Prostate gland (tissue), 2 donors: Measurements from ENCODE around the gene GMEB1. TPM values are rescaled to one million over a fixed set of nuclear protein-coding genes. Genes with fewer than 3 reads are reported as not detected.
A peak's percentile ranks its signal among the peaks of the same experiment; 100 is the strongest.

Experiments
- DNase-seq: peaks from one replicate; pipeline ENCODE4 v3.0.0-alpha.2; 2019; ENCODE audit warnings: low spot score
- H3K27ac ChIP-seq, 2 donors: fragments of 200-600 bp; sonication (generic); 2 replicates each; pipeline ENCODE4 v1.5.1; 2017 to 2019
- H3K27me3 ChIP-seq: fragments of 200-600 bp; sonication (generic); replicated peaks from 2 replicates; pipeline ENCODE4 v1.5.1; 2019; ENCODE audit not compliant: insufficient read depth
- H3K36me3 ChIP-seq, 2 donors: fragments of 200-600 bp; sonication (generic); 1 replicate in 1 of 2; 2 replicates in 1 of 2; pipeline versions ENCODE4 v1.5.1 to v1.8.1; 2017 to 2019
- H3K4me1 ChIP-seq: fragments of 200-600 bp; sonication (generic); replicated peaks from 2 replicates; pipeline ENCODE4 v1.5.1; 2019
- H3K4me3 ChIP-seq, 2 donors: fragments of 200-600 bp; sonication (generic); 2 replicates each; pipeline ENCODE4 v1.5.1; 2017 to 2019
- H3K9me3 ChIP-seq: fragments of 200-600 bp; sonication (generic); 2 replicates; pipeline ENCODE4 v1.5.1; 2017
- POLR2A ChIP-seq: fragments of 450-650 bp; IDR thresholded peaks from one replicate; pipeline ENCODE4 v1.6.1; 2016; ENCODE audit warnings: antibody characterized with exemption, mild to moderate bottlenecking
- POLR2AphosphoS5 ChIP-seq: sonication (generic); formaldehyde crosslinking; IDR thresholded peaks from one replicate; pipeline ENCODE4 v1.6.1; 2017; ENCODE audit warnings: antibody characterized with exemption
- WGBS: methylation state at CpG from one replicate; pipeline ENCODE4 v1.1.5; 2018; 5-methylcytosine and 5-hydroxymethylcytosine counted together
- intact Hi-C: fragments of 100-400 bp; cut with DNase I; formaldehyde crosslinking; loops from one replicate; pipeline ENCODE4 v1.14.2; 2022
- total RNA-seq, 2 donors: library from RNA; depleted of rRNA; stranded (reverse); fragments of >200 nt; gene quantifications; one replicate each; pipeline ENCODE4 v1.1.0, GENCODE V29; 2016
- TF ChIP-seq, protein P1 (sequence below), 4 experiments: fragments of 200-600 bp in 2 of 4; fragments of 450-650 bp in 2 of 4; sonication (generic) in 2 of 4; IDR thresholded peaks; 1 replicate in 3 of 4; 2 replicates in 1 of 4; pipeline ENCODE4 v1.5.1; 2016 to 2019; ENCODE audit warnings: antibody characterized with exemption in 4 of 4, mild to moderate bottlenecking in 2 of 4, moderate library complexity in 2 of 4

Gene GMEB1
- total RNA-seq, 2 donors from 2014 or later, result 7.9 to 13.2 TPM

DNA sequence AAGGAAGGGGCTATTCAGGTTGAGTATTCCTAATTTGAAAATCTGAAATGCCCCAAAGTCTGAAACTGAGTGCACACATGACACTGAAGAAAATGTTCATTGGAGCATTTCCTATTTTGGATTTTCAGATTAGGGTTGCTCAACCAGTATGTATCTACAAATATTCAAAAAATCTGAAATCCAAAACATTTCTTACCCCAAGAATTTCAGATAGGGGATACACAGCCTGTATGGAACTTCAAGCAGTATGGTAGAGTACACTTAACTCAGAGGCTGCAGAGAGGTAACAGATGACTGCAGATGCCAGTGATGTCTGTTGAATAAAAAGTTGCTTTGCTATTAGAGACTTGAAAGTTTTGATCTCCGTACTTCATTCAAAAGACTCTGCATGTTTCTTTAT is 87.1 kb downstream of the GMEB1 start:
- Histone ChIP-seq H3K9me3 (no peaks in the 10 kb centered on the region), H3K4me1 (peaks cover 4% of the 10 kb centered on the region), H3K27me3 (no peaks in the 10 kb centered on the region), H3K4me3 (no peak overlapping the region), H3K27ac (no peak overlapping the region), H3K36me3 (no peaks in the 10 kb centered on the region)
- DNase-seq, result no peak
- WGBS, result 61% methylated on average over 1 of the region's 1 CpG
- intact Hi-C loops, result no loop called here
- no peak for TF ChIP-seq POLR2A
- TF ChIP-seq POLR2AphosphoS5, result no peak
- TF ChIP-seq, protein P1, sequence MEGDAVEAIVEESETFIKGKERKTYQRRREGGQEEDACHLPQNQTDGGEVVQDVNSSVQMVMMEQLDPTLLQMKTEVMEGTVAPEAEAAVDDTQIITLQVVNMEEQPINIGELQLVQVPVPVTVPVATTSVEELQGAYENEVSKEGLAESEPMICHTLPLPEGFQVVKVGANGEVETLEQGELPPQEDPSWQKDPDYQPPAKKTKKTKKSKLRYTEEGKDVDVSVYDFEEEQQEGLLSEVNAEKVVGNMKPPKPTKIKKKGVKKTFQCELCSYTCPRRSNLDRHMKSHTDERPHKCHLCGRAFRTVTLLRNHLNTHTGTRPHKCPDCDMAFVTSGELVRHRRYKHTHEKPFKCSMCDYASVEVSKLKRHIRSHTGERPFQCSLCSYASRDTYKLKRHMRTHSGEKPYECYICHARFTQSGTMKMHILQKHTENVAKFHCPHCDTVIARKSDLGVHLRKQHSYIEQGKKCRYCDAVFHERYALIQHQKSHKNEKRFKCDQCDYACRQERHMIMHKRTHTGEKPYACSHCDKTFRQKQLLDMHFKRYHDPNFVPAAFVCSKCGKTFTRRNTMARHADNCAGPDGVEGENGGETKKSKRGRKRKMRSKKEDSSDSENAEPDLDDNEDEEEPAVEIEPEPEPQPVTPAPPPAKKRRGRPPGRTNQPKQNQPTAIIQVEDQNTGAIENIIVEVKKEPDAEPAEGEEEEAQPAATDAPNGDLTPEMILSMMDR (IDR thresholded peaks at IDR 0.05), result no peak

DNA sequence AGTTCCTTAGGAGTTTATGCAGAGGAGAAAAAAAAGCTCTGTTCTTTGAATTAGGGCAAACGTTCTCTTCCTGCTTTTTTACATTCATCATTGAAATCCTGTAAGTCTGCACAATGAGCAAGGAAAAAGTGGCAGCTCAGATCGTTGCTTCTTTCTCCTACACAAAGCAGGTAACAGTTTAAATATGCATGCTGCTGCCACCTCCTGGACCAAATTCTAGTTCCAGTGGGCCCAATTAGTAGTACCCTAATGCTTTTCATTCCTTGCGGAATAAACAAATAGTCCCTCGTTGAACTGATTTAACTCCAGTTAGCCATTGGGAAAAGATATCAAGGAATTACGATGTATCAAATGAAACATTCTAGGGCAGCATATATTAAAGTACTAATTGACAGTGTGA is 88.3 kb downstream of the GMEB1 start:
- H3K27me3 ChIP-seq, result no peaks in the 10 kb centered on the region
- intact Hi-C loops, result no loop called here
- no peak overlapping the region for H3K4me3 ChIP-seq
- DNase-seq, result no peak
- TF ChIP-seq, protein P1 (IDR thresholded peaks at IDR 0.05), result peak in 1 of 4 experiments; percentile 10
- TF ChIP-seq POLR2A, result no peak
- no peak for TF ChIP-seq POLR2AphosphoS5
- no peaks in the 10 kb centered on the region for H3K36me3 ChIP-seq
- H3K4me1 ChIP-seq, result peaks cover 4% of the 10 kb centered on the region
- H3K9me3 ChIP-seq, result no peaks in the 10 kb centered on the region
- no peak overlapping the region for H3K27ac ChIP-seq
- 41% methylated on average over 5 of the region's 5 CpGs for WGBS

DNA sequence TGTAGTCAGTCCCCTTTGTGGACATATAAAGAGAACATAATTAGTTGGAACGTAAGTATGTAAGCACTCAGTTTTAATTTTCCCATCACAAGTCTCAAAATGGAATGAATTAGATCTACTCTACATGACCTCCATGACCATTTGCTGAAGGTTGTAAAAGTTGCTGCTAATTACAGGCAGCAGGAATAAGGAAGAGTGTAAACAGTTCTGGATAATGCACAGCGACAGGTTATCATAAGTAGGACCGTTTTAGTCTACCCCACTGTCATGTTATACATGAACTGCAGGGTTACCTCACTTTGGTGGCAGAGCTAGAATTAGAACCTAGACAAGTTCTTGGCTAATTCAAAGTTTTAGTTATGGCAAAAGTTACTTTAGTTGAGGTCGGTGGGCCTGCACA is 89.8 kb downstream of the GMEB1 start:
- Histone ChIP-seq H3K27ac (no peak overlapping the region), H3K27me3 (no peaks in the 10 kb centered on the region), H3K4me1 (peaks cover 4% of the 10 kb centered on the region), H3K36me3 (no peaks in the 10 kb centered on the region), H3K4me3 (no peak overlapping the region), H3K9me3 (no peaks in the 10 kb centered on the region)
- DNase-seq, result no peak
- intact Hi-C loops, result no loop called here
- 77% methylated on average over 4 of the region's 4 CpGs for WGBS
- TF ChIP-seq POLR2A, result no peak
- no peak for TF ChIP-seq POLR2AphosphoS5
- TF ChIP-seq, protein P1 (IDR thresholded peaks at IDR 0.05), result no peak

DNA sequence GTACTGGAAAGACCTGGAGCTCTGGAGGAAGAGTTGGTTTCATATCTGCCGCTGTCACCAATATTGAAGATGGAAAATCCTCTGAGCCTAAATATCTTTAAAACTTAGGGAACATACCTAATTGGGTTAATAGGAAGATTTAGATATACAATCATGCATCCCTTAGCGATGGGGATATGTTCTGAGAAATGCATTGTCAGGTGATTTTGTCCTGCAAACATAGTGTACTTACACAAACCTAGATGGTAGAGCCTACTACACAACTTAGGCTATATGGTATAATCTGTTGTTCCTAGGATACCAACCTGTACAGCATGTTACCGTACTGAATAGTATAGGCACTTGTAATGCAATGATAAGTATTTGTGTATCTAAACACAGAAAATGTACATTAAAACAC is 90.7 kb downstream of the GMEB1 start:
- Histone ChIP-seq H3K9me3 (no peaks in the 10 kb centered on the region), H3K27me3 (no peaks in the 10 kb centered on the region), H3K4me1 (peaks cover 4% of the 10 kb centered on the region), H3K4me3 (no peak overlapping the region), H3K27ac (no peak overlapping the region), H3K36me3 (no peaks in the 10 kb centered on the region)
- intact Hi-C loops, result no loop called here
- WGBS, result over 99% methylated on average over 3 of the region's 3 CpGs
- TF ChIP-seq POLR2AphosphoS5, result no peak
- TF ChIP-seq POLR2A, result no peak
- TF ChIP-seq, protein P1 (IDR thresholded peaks at IDR 0.05), result no peak
- DNase-seq, result no peak

DNA sequence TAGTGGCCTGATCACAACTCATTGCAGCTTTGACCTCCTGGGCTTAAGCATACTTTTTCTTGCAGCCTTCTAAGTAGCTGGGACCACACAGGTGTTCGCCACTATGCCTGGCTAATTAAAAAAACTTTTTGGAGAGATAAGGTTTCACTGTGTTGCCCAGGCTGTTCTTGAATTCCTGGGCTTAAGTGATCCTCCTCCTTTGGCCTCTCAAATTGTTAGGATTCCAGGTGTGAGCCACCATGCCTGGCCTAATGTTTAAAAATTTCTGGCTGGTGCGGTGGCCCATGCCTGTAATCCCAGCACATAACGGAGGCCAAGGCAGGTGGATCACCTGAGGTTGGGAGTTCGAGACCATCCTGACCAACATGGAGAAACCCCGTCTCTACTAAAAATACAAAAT is 92.6 kb downstream of the GMEB1 start:
- WGBS, result 96% methylated on average over 5 of the region's 5 CpGs
- Histone ChIP-seq H3K27me3 (no peaks in the 10 kb centered on the region), H3K27ac (no peak overlapping the region), H3K4me1 (no peaks in the 10 kb centered on the region), H3K9me3 (no peaks in the 10 kb centered on the region), H3K4me3 (no peak overlapping the region), H3K36me3 (no peaks in the 10 kb centered on the region)
- no peak for DNase-seq
- intact Hi-C loops, result no loop called here
- TF ChIP-seq POLR2AphosphoS5 (no peak), POLR2A (no peak)
- TF ChIP-seq, protein P1 (IDR thresholded peaks at IDR 0.05), result no peak
